ENCODE data around the gene CRYBA4.

DNA sequence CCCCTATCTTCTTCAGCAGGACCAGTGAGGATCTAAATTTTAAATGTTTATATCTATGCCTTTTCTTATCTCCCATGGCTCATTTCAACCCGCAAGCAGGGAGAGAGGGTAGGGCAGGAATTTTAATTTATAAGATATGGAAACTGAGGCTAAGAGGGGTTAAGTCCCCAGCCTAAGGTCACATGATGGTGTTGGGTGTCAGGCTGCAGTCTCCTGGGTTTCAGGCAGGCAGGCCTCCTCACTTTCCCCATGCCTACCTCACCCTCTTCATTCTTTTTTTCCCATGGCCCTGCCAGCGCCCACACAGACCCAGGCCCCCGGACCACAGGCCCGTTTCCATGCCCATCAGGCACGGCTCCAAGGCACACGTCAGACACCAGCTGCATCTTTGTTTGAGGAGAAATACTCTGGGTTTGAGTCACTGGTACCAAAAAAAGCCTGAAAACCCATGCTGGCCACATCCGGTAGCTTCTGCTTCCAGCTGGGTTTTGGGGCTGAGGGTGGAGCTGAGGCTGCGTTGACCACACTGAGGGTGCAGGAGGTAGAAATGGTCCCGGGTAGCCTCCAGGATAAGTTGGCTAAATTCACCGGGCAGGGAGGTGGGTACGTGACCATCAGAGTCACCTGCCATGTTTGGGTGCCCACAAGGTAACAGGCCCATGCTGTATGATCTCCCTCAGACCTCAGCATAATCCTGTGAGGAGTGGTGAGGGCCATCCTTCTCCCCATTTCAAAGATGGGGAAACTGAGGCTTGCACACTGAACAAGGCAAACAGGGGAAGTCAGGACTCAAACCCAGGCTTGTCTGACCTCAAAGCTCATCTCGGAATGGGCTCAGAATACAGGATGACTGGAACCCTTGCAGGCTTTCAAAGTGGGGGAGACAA lies 11.4 kb upstream of the CRYBA4 start:
- TF ChIP-seq, protein P1, sequence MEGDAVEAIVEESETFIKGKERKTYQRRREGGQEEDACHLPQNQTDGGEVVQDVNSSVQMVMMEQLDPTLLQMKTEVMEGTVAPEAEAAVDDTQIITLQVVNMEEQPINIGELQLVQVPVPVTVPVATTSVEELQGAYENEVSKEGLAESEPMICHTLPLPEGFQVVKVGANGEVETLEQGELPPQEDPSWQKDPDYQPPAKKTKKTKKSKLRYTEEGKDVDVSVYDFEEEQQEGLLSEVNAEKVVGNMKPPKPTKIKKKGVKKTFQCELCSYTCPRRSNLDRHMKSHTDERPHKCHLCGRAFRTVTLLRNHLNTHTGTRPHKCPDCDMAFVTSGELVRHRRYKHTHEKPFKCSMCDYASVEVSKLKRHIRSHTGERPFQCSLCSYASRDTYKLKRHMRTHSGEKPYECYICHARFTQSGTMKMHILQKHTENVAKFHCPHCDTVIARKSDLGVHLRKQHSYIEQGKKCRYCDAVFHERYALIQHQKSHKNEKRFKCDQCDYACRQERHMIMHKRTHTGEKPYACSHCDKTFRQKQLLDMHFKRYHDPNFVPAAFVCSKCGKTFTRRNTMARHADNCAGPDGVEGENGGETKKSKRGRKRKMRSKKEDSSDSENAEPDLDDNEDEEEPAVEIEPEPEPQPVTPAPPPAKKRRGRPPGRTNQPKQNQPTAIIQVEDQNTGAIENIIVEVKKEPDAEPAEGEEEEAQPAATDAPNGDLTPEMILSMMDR (conservative IDR thresholded peaks at IDR 0.05; ENCODE audit: low read depth, low read length): no peak
- no peak for TF ChIP-seq EZH2 (IDR thresholded peaks at IDR 0.05; ENCODE audit: low read length, unreplicated experiment)

Measured in PC-3 (cell line).